ENCODE measurements around the gene GOLGA6L1.
"Not testable (repeated sequence)": the region's sequence is repeated elsewhere in the genome, so short reads cannot be mapped to it uniquely, and the experiment has no call there.

Gene GOLGA6L1

GRCh38 chr15:23136722-23137121 is at the start of gene GOLGA6L1:
Gene GOLGA6L1, minus strand, starts transcription at chr15:23136822. Its CDS starts 91 bp downstream, at chr15:23136731.
- not testable (repeated sequence) for DNase-seq

GRCh38 chr15:23181201-23181600 is 44.6 kb upstream of the GOLGA6L1 start:
- DNase-seq = not testable (repeated sequence)

DNA sequence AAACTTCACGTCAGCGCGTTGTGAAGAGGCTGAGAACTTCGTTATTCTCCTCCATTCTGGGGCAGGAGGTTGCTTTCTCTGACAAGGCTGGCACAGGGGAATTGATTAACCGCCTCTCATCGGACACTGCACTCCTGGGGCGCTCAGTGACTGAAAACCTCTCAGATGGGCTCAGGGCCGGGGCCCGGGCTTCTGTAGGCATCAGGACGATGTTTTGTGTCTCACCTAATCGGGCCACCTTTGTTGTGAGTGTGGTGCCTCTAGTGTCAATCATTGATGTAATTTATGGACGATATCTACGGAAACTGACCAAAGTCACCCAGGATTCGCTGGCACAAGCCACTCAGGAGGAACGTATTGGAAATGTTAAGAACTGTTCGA is 43.9 kb upstream of the GOLGA6L1 start:
- DNase-seq = not testable (repeated sequence)

GRCh38 chr15:23179768-23180546 is 43.3 kb upstream of the GOLGA6L1 start:
- not testable (repeated sequence) for DNase-seq

GRCh38 chr15:23176683-23177082 is 40.1 kb upstream of the GOLGA6L1 start:
- DNase-seq = not testable (repeated sequence)

GRCh38 chr15:23175606-23176005 is 39.0 kb upstream of the GOLGA6L1 start:
- not testable (repeated sequence) for DNase-seq

DNA sequence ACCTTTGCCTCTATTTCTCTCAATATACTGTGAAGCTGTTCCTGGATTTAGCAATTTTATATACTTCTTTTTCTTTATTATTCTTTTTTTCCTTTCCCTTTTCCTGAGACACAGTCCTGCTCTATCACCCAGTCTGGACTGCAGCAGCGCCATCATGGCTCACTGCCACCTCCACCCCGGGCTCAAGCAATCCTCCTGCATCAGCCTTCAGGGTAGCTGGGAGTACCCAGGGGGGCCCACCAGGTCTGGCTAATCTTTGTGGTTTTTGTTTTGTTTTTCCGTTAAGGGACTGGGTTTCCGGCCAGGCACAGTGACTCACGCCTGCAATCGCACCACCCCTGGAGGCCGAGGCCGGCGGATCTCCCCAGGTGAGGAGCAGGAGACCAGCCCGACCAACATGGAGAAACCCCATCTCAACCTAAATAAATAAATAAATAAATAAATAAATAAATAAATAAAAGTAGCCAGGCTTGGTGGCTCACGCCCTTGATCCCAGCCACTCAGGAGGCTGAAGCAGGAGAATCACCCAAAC is 38.1 kb upstream of the GOLGA6L1 start:
- not testable (repeated sequence) for DNase-seq

DNA sequence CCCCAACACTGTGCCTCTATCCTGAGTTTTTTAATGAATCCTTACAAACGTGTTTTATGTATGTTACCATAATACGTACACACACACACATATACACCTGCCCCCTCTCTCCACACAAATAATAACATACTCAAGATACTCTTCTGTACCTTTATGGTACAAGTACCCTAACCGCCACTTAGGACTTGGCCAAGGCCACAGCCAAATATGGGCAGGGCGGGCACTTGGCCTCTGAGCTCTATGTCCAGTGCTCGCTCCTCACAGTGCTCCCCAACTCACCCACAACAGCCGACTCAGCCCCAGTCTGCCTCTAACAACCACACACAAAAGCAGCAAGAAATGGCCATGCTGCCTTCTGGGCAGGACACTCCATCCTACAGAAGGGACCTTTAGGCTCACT is 3.8 kb downstream of the GOLGA6L1 start:
- DNase-seq = not testable (repeated sequence)

- DNase-seq = no peak
Measured at GRCh38 chr15:23118208-23118607, 18.4 kb downstream of the GOLGA6L1 start.

GRCh38 chr15:23095796-23096195 is 40.8 kb downstream of the GOLGA6L1 start:
- no peak for DNase-seq

DNA sequence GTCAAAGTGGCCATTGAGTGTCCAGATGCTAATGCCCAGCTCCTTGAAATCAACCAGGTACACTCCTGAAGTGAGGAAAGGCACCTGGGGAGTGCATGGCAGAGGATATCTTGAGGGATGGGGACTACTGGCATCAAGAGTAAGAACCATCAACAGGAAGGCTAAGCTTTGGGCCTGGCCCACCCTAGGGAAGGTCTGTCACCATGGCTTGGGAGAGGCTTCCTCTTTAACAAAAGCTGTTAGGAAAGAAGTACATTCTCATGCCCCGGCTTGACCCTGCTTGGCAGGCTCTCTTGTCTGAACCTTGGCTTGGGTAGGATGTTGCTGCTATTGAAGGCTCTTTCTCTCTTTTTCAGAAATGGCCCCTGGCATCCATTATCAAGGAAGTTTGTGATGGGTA is 53.5 kb downstream of the GOLGA6L1 start:
- DNase-seq = peak; percentile 46

DNA sequence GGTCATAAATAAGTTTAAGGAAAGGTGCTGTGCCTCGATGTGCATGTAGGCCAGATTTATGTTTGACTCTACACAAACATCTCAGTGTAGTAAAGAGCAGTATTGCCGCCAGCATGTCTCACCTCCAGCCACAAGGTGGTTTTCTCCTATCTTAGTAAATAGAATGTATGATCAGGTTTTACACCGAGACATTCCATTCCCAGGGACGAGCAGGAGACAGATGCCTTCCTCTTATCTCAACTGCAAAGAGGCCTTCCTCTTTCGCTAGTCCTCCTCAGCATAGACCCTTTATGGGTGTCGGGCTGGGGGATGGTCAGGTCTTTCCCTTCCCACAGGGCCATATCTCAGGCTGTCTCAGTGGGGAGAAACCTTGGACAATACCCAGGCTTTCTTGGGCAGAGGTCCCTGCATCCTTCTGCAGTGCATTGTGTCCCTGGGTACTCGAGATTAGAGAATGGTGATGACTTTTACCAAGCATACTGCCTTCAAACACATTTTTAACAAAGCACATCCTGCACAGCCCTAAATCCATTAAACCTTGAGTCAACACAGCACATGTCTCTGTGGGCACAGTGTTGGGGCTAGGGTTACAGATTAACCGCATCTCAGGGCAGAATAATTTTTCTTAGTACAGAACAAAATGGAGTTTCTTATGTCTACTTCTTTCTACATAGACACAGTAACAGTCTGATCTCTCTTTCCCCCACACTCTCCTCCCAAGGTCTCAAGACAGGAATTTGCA is 54.5 kb downstream of the GOLGA6L1 start:
- DNase-seq = peak; percentile 12

GRCh38 chr15:23081271-23081670 is 55.4 kb downstream of the GOLGA6L1 start:
- DNase-seq = peak; percentile 65

DNA sequence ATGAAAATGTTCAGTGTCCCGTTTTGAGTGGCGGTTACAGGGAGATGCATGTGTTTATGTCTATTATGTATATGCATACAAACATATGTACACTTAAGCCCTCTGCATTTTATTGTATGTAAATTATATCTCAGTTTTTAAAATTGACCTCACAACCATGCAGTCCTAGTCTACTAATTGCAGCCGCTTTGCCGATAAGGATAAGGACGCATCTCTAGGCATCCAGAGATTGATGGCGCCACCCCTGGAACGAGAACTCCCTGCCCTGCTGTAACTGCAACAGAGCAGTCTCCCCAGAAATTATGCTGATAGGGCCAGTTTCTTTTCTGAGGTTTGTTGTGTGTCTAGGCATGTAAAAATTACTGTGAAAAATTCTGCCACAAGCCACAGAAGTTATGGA is 56.9 kb downstream of the GOLGA6L1 start:
- no peak for DNase-seq

Measured in MV-4-11 (cell line).